Fibroblast of villous mesenchyme (primary cell): ENCODE results near the gene AXIN1. TPM values are rescaled to one million over a fixed set of nuclear protein-coding genes. Genes with fewer than 3 reads are reported as not detected.

Experiments
- DNase-seq: peaks from one replicate; pipeline ENCODE4 v3.0.0-alpha.2; 2010; ENCODE audit warnings: low read depth
- H3K4me3 ChIP-seq: 2 replicates; pipeline ENCODE4 v1.5.1; 2011; ENCODE audit warnings: low read depth, mild to moderate bottlenecking, low read length
- CTCF ChIP-seq: IDR thresholded peaks from 2 replicates; pipeline ENCODE4 v1.5.1; 2012; ENCODE audit warnings: low read depth, mild to moderate bottlenecking, low read length; ENCODE audit not compliant: insufficient read depth
- total RNA-seq: library from RNA; depleted of rRNA; stranded (reverse); fragments of >200 nt; gene quantifications from 2 replicates; pipeline ENCODE4 v1.2.3, GENCODE V29; 2012

Gene AXIN1
- total RNA-seq, 1 donor: 16.4 TPM

GRCh38 chr16:249431-249830, 103.1 kb downstream of the AXIN1 start:
- H3K4me3 ChIP-seq: no peak overlapping the region
- no peak for TF ChIP-seq CTCF
- DNase-seq: no peak

GRCh38 chr16:247027-247426, 105.5 kb downstream of the AXIN1 start:
- no peak overlapping the region for H3K4me3 ChIP-seq
- no peak for DNase-seq
- no peak for TF ChIP-seq CTCF

- no peak for TF ChIP-seq CTCF
- H3K4me3 ChIP-seq: no peak overlapping the region
- DNase-seq: no peak
Measured at GRCh38 chr16:245105-245504, 107.4 kb downstream of the AXIN1 start.

- no peak for DNase-seq
- TF ChIP-seq CTCF: no peak
- H3K4me3 ChIP-seq: no peak overlapping the region
Measured at GRCh38 chr16:243348-243747, 109.2 kb downstream of the AXIN1 start.

GRCh38 chr16:242281-242680, 110.2 kb downstream of the AXIN1 start:
- no peak for DNase-seq
- no peak overlapping the region for H3K4me3 ChIP-seq
- TF ChIP-seq CTCF: no peak

- no peak for TF ChIP-seq CTCF
- no peak for DNase-seq
- no peak overlapping the region for H3K4me3 ChIP-seq
Measured at GRCh38 chr16:240559-240958, 112.0 kb downstream of the AXIN1 start.

- DNase-seq: peak; percentile 59
Measured at GRCh38 chr16:239948-240277, 112.6 kb downstream of the AXIN1 start.

More at GRCh38 chr16:239948-240277, 112.6 kb downstream of the AXIN1 start:
- no peak for TF ChIP-seq CTCF
- H3K4me3 ChIP-seq: no peak overlapping the region

Other genes starting within 250 kb of the AXIN1 start
- 10.6 and 13.0 TPM in 2 replicates for gene NPRL3, start 214.1 kb downstream of the AXIN1 start, total RNA-seq
- not detected in 2 replicates for gene HBZ, start 200.1 kb downstream of the AXIN1 start, total RNA-seq
- not detected in 2 replicates for gene HBM, start 186.7 kb downstream of the AXIN1 start, total RNA-seq
- not detected in 2 replicates for gene HBA2, start 179.8 kb downstream of the AXIN1 start, total RNA-seq
- not detected in 2 replicates for gene HBA1, start 176.0 kb downstream of the AXIN1 start, total RNA-seq
- gene HBQ1, start 172.3 kb downstream of the AXIN1 start, total RNA-seq: not detected in 2 replicates
- 44.1 and 52.7 TPM in 2 replicates for gene LUC7L, start 123.3 kb downstream of the AXIN1 start, total RNA-seq
- gene FAM234A, start 117.9 kb downstream of the AXIN1 start, total RNA-seq: 58.7 and 59.6 TPM in 2 replicates
- gene RGS11, start 76.8 kb downstream of the AXIN1 start, total RNA-seq: 0.64 and 0.86 TPM in 2 replicates
- gene ARHGDIG, start 72.1 kb downstream of the AXIN1 start, total RNA-seq: 0.32 TPM in 1 of 2 replicates, not detected in the other
- under 0.01 and 0.43 TPM in 2 replicates for gene PDIA2, start 69.6 kb downstream of the AXIN1 start, total RNA-seq
- gene MRPL28, start 17.8 kb upstream of the AXIN1 start, total RNA-seq: 80.3 and 86.7 TPM in 2 replicates
- 51.5 and 52.2 TPM in 2 replicates for gene PGAP6, start 29.3 kb upstream of the AXIN1 start, total RNA-seq
- gene NME4, start 44.5 kb upstream of the AXIN1 start, total RNA-seq: 126 TPM in 2 replicates
- gene DECR2, start 49.2 kb upstream of the AXIN1 start, total RNA-seq: 11.6 and 16.0 TPM in 2 replicates
- gene RAB11FIP3, start 72.9 kb upstream of the AXIN1 start, total RNA-seq: 19.0 and 19.4 TPM in 2 replicates
- gene CAPN15, start 175.0 kb upstream of the AXIN1 start, total RNA-seq: 37.1 and 43.2 TPM in 2 replicates
- not detected in 2 replicates for gene PRR35, start 207.7 kb upstream of the AXIN1 start, total RNA-seq
- gene NHLRC4, start 214.3 kb upstream of the AXIN1 start, total RNA-seq: 1.7 and 3.2 TPM in 2 replicates
- 22.0 and 33.8 TPM in 2 replicates for gene PIGQ, start 217.2 kb upstream of the AXIN1 start, total RNA-seq
- gene RAB40C, start 237.3 kb upstream of the AXIN1 start, total RNA-seq: 9.9 and 10.6 TPM in 2 replicates